ENCODE data around the gene MYO1B.
A peak's percentile ranks its signal among the peaks of the same experiment; 100 is the strongest.

MYO1B gene

GRCh38 chr2:191322828-191323506, 77.8 kb downstream of the MYO1B start:
- no peak for DNase-seq (ENCODE audit: low spot score)

- no peak for DNase-seq (ENCODE audit: low spot score)
Measured at GRCh38 chr2:191325651-191326365, 80.6 kb downstream of the MYO1B start.

- DNase-seq (ENCODE audit: low spot score) = no peak
Measured at GRCh38 chr2:191327484-191327883, 82.3 kb downstream of the MYO1B start.

- no peak for DNase-seq (ENCODE audit: low spot score)
Measured at GRCh38 chr2:191328150-191328809, 83.1 kb downstream of the MYO1B start.

- no peak for DNase-seq (ENCODE audit: low spot score)
Measured at GRCh38 chr2:191329841-191330240, 84.6 kb downstream of the MYO1B start.

- peak; percentile 83 for DNase-seq (ENCODE audit: low spot score)
Measured at GRCh38 chr2:191333911-191334357, 88.7 kb downstream of the MYO1B start.

- no peak for DNase-seq (ENCODE audit: low spot score)
Measured at GRCh38 chr2:191335875-191336464, 90.8 kb downstream of the MYO1B start.

GRCh38 chr2:191341436-191341835, 96.2 kb downstream of the MYO1B start:
- no peak for DNase-seq (ENCODE audit: low spot score)

- DNase-seq (ENCODE audit: low spot score) = no peak
Measured at GRCh38 chr2:191343796-191344338, 98.7 kb downstream of the MYO1B start.

- DNase-seq (ENCODE audit: low spot score) = peak; percentile 14
Measured at GRCh38 chr2:191345788-191346187, 100.6 kb downstream of the MYO1B start.

GRCh38 chr2:191347154-191347553, 102.0 kb downstream of the MYO1B start:
- no peak for DNase-seq (ENCODE audit: low spot score)

GRCh38 chr2:191347881-191348280, 102.7 kb downstream of the MYO1B start:
- DNase-seq (ENCODE audit: low spot score) = no peak

- DNase-seq (ENCODE audit: low spot score) = no peak
Measured at GRCh38 chr2:191349990-191350389, 104.8 kb downstream of the MYO1B start.

GRCh38 chr2:191350826-191351225, 105.6 kb downstream of the MYO1B start:
- DNase-seq (ENCODE audit: low spot score) = peak; percentile 26

GRCh38 chr2:191351298-191351697, 106.1 kb downstream of the MYO1B start:
- DNase-seq (ENCODE audit: low spot score) = peak; percentile 40

GRCh38 chr2:191351921-191352320, 106.7 kb downstream of the MYO1B start:
- peak; percentile 7 for DNase-seq (ENCODE audit: low spot score)

- DNase-seq (ENCODE audit: low spot score) = peak; percentile 69
Measured at GRCh38 chr2:191352536-191352935, 107.3 kb downstream of the MYO1B start.

- DNase-seq (ENCODE audit: low spot score) = no peak
Measured at GRCh38 chr2:191355170-191355758, 110.1 kb downstream of the MYO1B start.

GRCh38 chr2:191357678-191358077, 112.5 kb downstream of the MYO1B start:
- DNase-seq (ENCODE audit: low spot score) = no peak

- no peak for DNase-seq (ENCODE audit: low spot score)
Measured at GRCh38 chr2:191358325-191359025, 113.3 kb downstream of the MYO1B start.

GRCh38 chr2:191359133-191359532, 113.9 kb downstream of the MYO1B start:
- no peak for DNase-seq (ENCODE audit: low spot score)
